ENCODE measurements around the gene HMGN4.

GRCh38 chr6:26578741-26579140 lies 40.6 kb downstream of the HMGN4 start:
- no peak for TF ChIP-seq EZH2 (optimal IDR thresholded peaks at IDR 0.05; ENCODE audit: low read depth, low read length)
- TF ChIP-seq CTCF (IDR thresholded peaks at IDR 0.05; ENCODE audit: low read length), result no peak
- TF ChIP-seq EZH2phosphoT487 (IDR thresholded peaks at IDR 0.05; ENCODE audit: low read length), result no peak
